HG03558 (cell line): ENCODE data around the gene ZNF273.
"Not testable (repeated sequence)": the region's sequence is repeated elsewhere in the genome, so short reads cannot be mapped to it uniquely, and the experiment has no call there.

Source experiments
- ATAC-seq: cut with Tn5 transposase; IDR thresholded peaks from one replicate; pipeline ENCODE4 v1.9.1; 2021; ENCODE audit warnings: moderate number of reproducible peaks; ENCODE audit not compliant: unreplicated experiment; ENCODE audit errors: extremely low read depth

The ZNF273 gene

DNA sequence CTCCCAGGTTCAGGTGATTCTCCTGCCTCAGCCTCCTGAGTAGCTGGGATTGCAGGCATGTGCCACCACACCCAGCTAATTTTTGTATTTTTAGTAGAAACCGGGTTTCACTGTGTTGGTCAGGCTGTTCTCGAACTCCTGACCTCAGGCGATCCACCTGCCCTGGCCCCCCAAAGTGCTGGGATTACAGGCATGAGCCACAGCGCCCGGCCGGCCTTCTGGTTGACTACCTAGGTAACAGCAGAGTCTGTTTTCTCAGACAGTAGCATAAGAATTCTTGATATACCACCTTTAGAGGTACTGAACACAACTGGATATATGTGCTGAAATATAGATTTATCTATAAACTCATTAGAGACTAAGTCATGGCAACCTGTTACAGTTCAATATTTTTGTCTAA, 36.9 kb downstream of the ZNF273 start:
- ATAC-seq: not testable (repeated sequence)

DNA sequence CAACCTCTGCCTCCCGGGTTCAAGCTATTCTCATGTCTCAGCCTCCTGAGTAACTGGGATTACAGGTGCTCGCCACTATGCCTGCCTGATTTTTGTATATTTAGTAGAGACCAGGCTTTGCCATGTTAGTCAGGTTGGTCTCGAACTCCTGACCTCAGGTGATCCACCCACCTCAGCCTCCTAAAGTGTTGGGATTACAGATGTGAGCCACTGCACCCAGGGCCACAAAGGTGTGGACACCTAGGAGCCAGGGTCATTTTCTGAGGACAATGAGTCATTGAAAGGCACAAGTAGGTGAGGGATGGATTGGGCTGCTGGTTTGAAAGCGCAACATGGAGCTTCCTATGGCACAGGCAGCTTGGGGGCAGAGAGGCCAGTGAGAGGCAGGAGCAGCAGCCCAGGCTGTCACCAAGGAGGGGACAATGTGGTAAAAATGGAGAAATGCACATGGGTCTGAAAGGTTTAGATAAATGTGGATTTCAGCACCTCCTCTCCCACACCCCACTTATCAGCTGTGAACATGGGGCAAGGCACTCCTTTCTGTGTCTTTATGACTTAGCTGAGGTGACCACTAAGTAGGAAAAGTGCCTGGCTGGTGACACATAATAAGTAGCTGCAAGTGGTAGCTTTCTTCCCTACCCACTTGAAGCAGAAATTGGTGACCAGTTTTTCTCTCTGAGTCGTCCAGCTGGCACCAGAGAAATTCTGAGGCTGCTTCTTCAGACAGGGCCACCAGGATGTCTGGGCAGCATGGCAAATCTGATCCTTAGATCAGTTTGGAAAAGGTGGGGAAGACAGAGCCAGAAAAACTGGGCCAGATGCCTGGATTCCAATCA, 41.8 kb downstream of the ZNF273 start:
- ATAC-seq: not testable (repeated sequence)

DNA sequence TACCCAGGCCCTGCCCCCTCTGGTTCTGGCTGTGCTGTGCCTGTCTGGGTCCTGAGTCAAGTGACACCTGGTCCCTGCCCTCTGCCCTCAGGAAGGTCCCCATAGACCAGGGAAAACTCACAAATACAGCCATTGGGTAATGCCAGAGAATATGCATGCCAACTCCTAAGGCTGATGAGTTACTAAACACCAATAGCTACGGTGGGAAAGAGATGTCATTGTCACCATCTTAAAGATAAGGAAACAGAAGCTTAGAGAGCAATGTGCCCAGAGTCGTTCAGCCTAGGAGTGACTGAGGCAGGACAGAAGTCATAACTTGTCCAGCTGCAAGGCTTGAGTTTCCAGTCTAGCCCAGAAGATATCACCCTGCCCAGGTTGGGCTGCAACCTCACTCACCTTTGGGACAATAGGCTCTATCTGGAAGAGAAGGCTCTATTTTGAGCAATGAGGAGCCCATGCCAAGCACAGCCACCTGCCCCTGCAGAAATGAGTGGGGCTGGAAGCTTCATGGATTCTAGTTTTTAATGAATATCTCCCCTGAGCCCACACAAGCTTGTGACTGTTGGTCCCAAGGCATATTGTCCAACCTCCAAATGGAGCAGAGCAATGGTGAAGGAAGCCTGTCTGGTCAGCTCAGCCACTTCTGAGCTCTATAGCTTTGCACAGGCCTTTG, 42.6 kb downstream of the ZNF273 start:
- ATAC-seq: no peak

DNA sequence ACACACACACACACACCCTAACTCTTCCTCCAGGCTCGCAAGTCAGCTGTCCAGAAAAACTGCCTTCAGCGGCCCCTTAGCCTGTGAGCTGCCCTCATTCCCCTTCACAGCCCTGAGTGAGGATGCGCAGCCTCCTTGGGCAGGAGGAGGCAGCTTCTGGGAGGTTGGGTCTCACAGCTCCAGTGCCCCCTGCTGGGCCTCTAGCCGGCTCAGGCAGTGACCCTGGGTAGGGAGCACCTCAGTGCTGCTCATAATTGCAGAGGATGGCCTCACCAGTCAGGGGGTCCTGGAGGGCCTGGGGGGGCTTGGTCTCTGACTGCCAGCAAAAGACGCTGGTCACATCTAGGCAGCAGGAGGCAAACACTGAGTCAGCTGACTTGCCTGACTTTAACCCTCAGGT, 43.7 kb downstream of the ZNF273 start:
- no peak for ATAC-seq

DNA sequence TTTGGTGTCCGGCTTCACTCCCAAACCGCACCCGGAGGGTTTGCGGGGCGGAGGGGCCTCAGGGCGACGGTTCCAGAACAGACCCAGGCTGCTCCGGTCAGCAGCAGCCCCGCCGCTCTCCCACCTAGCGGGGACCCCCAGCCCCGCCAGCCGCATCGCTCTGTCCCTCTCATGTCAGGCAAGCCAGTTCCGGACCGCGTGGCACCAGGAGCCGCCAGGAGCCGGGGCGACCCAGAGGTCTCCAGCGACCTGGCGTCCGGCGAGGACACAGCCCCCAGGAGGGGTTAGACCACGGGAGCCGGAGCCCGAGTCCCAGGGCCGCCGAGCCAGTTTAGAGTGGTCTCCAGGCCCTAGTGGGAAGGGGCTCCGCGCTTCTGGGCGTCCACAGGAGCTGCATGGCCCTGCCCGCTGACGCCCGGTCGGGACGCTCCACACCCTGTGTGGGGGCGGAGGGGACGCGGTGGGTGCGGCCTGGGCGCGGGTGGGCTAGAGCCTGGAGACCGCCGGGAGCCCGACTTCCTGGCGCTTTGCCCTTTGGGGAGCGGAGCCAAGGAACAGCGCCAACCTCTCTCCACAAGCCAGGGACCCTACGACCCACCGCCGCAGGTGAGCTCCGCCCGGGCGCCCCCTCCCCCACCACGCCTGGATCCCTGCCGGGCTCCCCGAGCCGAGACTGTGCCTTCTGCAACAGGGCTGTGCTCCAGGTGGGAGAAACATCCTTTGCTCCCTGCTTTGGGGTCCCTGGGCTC, 44.4 kb downstream of the ZNF273 start:
- no peak for ATAC-seq

DNA sequence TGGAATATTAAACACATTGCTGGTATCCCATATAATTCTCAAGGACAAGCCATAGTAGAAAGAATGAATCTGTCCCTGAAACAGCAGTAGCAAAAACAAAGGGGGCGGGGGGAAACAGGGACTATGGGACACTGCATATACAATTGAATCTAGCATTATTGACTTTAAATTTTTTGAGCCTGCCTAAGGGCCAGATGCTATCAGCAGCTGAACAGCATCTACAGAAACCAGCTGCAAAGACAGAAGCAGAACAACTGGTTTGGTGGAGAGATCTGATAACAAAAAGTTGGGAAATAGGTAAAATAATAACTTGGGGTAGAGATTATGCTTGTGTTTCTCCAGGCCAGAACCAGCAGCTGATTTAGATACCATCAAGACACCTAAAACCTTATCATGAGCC, 45.7 kb downstream of the ZNF273 start:
- not testable (repeated sequence) for ATAC-seq

DNA sequence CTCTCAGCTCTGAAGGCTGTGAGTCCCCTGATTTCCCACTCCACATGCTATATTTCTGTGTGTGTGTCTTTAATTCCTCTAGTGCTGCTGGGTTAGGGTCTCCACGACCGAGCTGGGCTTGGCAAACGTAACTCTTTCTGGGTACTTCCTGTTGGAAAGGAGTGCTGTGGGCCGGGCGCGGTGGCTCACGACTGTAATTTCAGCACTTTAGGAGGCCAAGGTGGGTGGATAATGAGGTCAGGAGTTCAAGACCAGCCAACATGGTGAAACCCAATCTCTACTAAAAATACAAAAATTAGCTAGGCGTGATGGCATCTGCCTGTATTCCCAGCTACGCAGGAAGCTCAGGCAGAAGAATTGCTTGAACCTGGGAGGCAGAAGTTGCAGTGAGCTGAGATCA, 47.6 kb downstream of the ZNF273 start:
- ATAC-seq: not testable (repeated sequence)

DNA sequence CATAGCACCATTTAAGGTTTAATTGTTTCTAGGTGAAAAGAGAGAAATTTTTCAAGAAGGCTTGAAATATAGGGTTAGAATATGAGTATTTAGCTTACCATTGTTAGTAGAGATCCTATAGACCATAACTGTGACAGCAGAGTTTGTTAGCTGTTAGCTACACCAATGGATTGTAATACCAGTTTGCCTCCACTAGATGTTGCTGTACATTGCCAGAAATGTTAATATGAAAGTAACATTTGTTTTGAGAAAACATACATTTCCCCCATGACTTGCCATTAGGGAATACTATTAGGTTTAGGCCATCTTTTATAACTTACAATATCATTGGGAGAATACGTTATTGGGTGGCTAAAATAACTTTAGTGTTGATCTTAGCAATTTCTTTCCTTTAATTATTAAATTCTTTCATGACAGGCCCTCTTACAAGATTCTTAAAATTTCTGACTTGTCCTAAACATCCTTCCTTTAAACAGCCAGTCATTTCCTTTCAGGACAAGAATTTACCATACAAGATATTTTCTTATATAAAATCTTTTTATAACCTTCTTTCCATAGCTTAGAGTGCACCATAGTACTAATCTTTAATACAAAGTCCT, 48.3 kb downstream of the ZNF273 start:
- ATAC-seq: no peak

DNA sequence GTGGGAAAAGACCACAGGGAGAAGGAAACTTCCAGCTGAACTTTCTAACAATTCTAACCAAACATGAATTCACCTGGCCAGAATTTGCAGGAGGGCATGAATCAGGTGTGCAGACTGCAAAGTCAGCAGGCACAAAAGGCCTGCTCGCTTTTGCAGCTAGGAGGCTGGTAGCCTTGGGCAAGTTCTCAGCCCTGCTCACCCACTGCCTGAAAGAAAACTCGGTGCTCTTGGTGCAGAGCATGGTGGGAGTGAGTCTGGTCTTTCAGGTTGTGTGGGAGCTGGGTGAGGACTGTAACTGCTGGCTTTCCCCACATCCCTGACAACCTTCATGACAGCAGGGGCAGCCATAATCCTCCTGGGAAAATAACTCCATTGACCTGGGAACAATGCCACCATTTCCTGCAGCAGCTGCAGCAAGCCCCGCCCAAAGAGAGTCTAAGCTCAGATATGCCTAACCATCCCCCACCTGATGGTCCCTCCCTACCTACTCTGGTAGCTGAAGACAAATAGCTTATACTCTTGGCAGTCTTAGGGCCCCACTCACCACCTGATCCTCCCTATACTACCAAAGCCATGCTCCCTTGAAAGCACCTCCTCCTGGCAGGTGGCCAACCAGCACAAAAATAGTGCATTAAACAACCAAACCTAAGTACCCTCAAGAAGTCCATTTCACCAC, 56.1 kb downstream of the ZNF273 start:
- ATAC-seq: no peak

DNA sequence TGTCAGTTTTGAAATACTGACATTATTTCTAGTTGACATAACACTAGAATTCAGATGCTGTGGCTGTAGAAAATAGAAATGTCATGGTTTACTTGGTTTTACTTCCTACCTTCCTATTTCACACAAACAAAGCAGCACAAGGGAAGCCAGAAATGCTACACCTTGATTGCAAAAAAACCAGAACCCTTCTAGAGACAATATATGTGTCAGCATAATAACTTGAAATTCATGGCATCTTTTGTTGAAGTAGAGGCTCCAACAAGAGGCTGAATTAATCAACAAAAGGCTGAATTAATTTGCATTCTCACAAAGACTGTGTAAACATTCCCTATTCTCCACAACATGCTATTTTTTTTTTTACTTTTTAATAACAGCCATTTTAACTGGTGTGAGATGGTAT, 62.5 kb downstream of the ZNF273 start:
- no peak for ATAC-seq

DNA sequence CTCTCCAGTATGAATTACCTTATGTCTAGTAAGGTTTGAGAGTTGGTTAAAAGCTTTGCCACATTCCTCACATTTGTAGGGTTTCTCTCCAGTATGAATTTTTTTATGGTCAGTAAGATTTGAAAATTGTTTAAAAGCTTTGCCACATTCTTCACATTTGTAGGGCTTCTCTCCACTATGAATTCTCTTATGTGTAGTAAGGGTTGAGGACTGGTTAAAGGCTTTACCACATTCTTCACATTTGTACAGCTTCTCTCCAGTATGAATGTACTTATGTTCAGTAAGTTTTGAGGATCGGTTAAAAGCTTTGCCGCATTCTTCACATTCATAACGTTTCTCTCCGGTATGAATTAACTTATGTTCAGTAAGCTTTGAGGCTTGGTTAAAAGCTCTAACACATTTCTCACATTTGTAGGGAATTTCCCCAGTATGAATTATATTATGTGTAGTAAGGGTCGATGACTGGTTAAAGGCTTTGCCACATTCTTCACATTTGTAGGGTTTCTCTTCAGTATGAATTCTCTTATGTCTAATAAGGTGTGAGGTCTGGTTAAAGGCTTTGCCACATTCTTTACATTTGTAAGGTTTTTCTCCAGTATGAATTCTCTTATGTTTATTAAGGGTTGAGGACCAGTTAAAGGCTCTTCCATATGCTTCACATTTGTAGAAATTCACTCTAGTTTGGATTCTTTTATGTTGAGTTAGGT, 75.6 kb downstream of the ZNF273 start:
- no peak for ATAC-seq
